Measurements from ENCODE around the gene IDI2.

- no peak for TF ChIP-seq CTCF (optimal IDR thresholded peaks at IDR 0.05 in 1 of 3, IDR thresholded peaks at IDR 0.05 in 1 of 3, conservative IDR thresholded peaks at IDR 0.05 in 1 of 3; ENCODE audit: extremely low read depth in 1 of 3, insufficient read depth in 2 of 3, low read length in 3 of 3)
- TF ChIP-seq EZH2 (IDR thresholded peaks at IDR 0.05; ENCODE audit: low read length): no peak
Observed at GRCh38 chr10:1044146-1044545, 18.5 kb upstream of the IDI2 start.
